Measurements from ENCODE around the gene RPL14. TPM values are rescaled to one million over a fixed set of nuclear protein-coding genes. Genes with fewer than 3 reads are reported as not detected.
A peak's percentile ranks its signal among the peaks of the same experiment; 100 is the strongest.
"Not testable (repeated sequence)": the region's sequence is repeated elsewhere in the genome, so short reads cannot be mapped to it uniquely, and the experiment has no call there.

RPL14 gene
- polyA plus RNA-seq, 4 donors: 1,587 to 1,939 (median 1,735) TPM

DNA sequence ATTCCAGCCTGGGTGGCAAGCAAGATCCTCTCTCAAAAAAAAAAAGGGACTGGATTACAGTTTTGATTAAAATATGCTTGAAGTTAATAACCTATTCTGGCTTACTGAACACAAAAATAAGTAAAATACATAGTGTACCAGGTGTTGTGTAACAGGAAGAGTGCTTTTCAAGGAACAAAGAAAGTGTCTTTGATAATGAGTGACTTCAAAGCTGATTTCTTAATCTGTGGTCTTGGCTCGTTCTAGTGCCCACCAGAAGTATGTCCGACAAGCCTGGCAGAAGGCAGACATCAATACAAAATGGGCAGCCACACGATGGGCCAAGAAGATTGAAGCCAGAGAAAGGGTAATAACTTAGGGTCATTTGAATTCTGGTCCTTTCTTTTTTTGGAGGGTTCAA is 4.0 kb downstream of the RPL14 start:
- no peak for DNase-seq (ENCODE audit: low read depth in 4 of 4, low spot score in 2 of 4)

DNA sequence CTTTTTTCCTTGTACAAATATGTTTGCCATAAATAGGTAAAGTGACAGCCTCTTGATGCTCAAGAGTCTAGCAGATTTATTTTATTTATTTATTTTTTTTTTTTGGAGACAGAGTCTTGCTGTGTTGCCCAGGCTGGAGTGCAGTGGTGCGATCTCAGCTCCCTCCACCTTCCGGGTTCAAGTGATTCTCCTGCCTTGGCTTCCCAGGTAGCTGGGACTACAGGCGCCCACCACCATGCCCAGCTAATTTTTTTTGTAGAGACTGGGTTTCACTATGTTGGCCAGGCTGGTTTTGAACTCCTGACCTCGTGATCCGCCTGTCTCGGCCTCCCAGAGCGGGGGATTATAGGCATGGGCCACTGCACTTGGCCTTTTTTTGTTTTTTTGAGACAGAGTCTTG is 5.7 kb downstream of the RPL14 start:
- not testable (repeated sequence) for DNase-seq (ENCODE audit: low read depth in 4 of 4, low spot score in 2 of 4)

DNA sequence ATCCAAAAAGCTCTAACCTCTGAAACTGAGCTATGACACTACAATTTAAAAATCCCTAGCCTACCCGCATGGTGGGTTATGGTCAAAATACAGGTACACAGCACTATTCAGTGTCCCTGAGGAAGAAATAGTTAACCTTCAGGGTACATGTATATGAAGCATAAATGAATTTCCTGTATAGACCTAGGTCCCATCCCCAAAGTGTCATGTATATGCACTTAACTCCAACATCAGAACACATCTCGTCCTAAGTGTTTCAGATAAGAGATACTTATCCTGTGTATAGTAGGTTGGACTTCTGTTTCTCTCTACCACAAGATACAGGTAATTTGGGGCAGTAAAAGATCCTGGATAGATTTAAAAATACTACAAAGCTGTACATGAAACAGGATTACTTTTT is 6.4 kb downstream of the RPL14 start:
- no peak for DNase-seq (ENCODE audit: low read depth in 4 of 4, low spot score in 2 of 4)

DNA sequence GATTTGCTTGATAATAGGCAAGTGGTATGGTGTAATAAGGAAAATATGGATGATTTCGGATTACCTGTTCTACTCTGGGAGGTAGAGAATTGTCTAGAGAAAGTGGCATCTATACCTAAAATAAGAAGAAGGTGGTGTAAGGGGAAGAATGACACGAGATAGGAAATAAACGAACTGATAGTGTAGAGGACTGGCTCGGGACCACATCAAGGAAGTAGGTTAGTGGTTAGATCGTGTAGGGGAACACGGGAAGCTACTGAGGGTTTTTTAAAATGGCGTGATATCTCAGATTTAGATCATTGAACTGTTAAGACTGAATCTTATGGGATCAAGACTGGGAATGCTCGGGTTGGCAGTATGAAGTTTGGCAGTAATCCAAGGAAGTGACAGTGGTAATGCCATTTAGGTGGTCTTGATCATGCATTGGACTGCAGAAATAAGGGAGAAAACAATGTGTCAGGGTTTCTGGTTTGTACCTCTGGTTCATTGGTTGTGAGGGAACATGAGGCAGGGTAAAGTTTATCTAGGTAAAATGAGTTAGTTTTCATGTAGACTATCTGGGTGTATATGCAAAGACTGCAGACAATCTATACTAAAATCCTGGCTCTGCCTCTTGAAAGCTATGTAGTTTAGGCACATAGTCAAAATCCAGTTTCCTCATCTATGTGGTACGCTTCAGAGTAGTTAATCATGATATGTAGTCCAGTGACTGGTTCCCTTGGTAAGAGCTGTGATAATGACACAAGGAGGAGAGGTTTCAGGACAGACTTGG is 7.4 kb downstream of the RPL14 start:
- DNase-seq (ENCODE audit: low read depth in 4 of 4, low spot score in 2 of 4): no peak

DNA sequence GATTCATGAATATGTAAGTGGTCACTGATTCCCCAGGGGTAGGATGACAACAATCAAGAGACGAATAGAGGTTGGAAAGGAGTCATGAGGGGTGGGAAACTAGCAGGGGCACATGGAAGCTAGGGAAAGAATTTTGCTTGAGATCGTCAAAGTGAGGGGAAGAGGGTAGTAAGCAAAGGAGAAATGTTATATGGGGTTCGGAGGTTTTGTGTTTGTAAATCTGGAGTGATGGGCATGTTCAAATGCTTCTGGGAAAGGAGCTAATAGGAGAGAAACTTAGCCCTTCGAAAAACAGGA is 7.9 kb downstream of the RPL14 start:
- no peak for DNase-seq (ENCODE audit: low read depth in 4 of 4, low spot score in 2 of 4)

DNA sequence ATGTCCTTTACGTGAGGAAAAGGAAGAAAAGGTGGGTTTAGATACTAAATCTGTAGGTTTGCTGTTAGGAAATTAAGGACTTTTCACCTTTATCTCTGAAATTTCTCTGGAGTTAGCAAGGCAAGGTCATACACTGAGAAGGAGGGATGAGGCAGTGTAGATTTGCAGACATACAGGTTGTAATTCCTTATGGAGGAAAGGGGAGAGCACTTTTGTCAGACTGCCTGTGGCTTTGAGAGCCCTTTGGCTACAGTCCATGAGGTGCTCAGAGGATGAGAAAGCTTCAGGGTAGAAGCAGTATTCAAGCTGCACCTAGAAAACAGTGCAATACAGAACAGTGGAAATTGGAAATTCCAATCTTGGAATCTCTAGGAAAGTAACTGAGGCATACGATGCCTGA is 8.3 kb downstream of the RPL14 start:
- DNase-seq (ENCODE audit: low read depth in 4 of 4, low spot score in 2 of 4): no peak

DNA sequence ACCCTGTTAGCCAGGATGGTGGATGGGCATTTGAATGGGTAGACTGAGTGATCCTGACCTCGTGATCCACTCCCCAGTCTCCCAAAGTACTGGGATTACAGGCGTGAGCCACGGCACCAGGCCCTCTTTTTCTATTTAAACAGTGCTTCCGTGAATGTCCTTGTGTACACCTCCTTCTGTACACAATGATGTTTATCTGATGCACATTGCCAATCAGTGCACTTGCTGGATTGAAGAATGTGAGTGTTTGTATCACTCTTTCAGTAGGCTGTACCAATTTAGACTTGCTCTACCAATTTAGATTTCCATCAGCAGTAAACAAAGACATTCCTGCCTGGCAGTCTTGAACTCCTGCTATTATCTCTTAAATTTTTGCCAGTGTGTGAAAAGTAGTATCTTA is 10.9 kb downstream of the RPL14 start:
- DNase-seq (ENCODE audit: low read depth in 4 of 4, low spot score in 2 of 4): no peak

DNA sequence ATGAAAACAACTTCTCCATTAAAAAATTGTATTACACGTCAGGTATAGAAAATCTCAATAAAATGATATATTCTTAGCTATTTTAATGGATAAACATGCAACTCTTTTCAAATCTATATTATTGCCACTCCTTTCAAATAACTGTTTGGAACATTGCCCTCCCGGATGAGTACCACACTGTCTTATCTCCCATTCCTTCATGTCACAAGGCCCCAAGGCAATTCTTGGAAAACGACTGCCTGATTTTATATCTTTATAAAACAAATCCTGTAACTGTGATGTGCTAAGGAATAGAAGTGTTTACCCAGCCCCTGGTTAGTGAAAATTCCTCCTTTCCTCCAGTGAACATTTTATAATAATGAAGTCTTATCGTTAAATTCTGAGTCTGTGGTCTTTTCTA is 13.6 kb downstream of the RPL14 start:
- DNase-seq (ENCODE audit: low read depth in 4 of 4, low spot score in 2 of 4): no peak

DNA sequence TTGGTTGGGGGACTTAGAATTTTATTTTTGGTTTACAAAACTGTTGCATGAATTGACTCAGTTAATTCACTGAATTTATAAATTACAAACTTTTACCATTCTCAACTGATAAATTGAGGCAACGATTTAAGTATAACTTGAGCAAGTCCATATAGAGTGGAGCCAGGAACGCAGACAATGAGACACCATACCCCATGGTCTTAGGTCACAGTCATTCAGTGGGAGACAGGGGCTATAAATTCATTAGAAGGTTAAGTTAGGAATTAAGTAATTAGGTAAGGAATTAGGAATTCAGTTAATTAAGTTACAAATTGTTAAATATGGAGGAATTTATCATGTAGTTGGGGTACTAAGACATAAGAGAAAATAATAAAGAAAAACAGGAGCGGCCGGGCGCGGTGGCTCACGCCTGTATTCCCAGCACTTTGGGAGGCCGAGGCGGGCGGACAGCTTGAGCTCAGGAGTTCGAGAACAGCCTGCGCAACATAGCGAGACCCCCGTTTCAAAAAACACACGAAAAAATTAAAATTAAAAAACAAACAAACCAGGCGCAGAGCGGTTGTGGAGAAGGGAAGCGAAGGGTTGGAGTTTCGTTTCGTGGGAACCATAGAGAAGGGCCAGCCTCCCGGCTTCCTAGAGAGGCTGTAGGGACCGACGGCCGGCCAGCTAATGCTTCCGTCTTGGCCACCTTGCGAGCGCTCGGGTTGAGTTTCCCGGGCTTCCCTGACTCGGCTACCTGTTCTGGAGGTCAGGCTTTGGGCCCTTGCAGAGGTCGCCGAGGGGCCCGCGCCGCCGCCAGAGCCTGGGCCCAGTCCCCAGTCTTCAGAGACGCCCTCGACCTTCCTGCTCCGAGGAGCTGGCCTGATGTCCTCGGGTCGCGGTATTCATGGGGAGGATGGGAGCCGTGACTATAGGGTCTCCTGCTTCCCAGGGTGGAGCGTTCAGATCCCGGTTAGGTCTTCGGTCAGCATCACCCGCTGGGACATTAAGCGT is 19.6 kb downstream of the RPL14 start, which contains the start of gene ZNF619:
ZNF619 (plus strand) TSS at position 645 of the 993 bp plus-strand sequence. CDS start 858 bp downstream, outside the sequence.
- peak; percentile 44 to 64 (median 54) for DNase-seq (ENCODE audit: low read depth in 4 of 4, low spot score in 2 of 4)

DNA sequence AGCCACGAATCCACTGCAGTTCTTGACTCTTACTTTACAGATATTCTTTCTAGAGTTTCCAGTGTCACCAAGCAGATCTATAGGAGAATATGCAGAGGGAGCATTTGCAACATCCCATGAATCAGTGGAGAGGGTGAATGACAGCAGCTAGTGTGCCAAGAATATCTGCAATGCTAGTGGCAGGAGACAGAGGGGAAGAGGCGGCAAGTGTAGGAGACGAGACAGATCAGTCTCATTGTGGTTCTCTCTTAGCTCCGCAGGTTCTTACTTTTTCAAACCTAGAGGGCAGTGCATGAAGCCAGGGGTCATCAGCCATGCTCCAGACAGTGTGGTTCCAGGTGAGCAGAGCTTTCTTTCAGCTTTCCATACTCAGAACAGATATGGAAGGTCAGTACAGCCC is 20.5 kb downstream of the RPL14 start:
- no peak for DNase-seq (ENCODE audit: low read depth in 4 of 4, low spot score in 2 of 4)

DNA sequence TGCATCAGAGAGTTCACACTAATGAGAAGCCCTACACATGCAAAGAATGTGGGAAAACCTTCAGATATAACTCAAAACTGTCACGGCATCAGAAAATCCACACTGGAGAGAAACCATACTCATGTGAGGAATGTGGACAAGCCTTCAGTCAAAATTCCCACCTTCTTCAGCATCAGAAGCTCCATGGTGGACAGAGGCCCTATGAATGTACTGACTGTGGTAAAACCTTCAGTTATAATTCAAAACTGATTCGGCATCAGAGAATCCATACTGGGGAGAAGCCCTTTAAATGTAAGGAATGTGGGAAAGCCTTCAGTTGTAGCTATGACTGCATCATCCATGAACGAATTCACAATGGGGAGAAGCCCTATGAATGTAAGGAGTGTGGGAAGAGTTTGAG is 30.0 kb downstream of the RPL14 start:
- no peak for DNase-seq (ENCODE audit: low read depth in 4 of 4, low spot score in 2 of 4)

DNA sequence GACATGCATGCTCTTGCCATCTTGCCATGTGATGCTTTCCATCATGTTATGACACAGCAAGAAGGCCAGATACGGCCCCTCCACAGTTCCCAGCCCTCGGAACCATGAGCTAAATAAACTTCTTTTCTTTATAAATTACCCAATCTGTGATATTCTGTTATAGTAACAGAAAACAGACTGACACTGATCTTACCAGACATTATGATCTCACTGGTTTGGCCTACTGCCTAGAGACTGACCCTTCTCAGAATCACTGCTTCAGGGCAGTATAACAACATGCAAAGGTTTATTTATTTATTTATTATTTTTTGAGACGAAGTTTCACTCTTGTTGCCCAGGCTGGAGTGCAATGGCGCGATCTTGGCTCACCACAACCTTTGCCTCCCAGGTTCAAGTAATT is 33.8 kb downstream of the RPL14 start:
- no peak for DNase-seq (ENCODE audit: low read depth in 4 of 4, low spot score in 2 of 4)

DNA sequence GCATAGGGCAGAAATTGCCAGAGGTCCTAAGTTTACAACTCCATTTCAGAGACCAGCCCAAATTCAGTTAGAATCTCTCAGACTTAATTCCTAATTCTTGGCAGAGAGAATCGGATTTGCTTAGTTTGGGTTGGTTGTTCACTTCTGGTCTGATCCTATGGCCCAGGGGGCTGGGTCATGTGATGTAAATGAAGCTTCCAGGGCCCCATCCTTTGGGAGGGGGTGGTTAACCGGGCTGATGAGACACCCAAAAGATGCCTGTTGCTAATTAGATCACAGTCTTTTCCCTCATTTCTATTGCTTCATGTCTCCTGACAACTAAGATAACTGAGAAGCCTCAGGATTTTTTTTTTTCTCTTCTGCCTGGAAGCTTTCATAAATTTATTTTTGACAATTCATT is 37.6 kb downstream of the RPL14 start:
- no peak for DNase-seq (ENCODE audit: low read depth in 4 of 4, low spot score in 2 of 4)

DNA sequence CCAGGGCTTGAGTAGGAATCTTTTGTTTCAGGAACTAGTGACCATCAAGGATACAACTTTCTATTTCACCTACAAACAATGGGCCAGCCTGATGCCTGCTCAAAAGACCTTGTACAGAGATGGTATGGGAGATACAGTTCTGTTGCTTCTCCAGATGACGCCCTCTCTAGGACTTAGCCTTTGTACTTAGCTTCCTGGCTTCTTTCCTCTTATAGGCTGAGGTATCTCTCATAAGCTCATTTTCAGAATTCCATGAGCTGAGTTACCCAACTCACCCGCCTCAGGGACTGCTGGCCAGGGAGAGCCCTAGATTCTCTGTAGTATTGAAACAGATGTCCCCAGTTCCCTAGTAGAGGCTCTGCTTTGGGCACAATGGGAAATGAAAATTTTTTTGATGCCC is 40.1 kb downstream of the RPL14 start:
- no peak for DNase-seq (ENCODE audit: low read depth in 4 of 4, low spot score in 2 of 4)

DNA sequence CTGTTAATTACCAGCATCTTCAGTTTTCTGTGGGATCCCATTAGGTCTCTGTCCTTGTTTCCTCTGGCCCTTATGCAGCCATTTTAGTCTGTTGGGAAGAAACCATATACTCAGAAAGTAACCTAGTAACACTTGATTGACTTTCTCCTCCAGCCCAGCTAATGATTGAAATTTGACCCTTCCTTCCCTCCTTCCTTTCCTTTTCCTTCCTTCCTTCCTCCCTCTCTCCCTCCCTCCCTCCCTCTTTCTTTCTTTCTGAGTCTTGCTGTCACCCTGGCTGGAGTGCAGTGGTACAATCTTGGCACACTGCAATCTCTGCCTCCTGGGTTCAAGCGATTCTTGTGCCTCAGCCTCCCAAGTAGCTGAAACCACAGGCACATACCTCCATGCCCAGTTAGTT is 42.8 kb downstream of the RPL14 start:
- DNase-seq (ENCODE audit: low read depth in 4 of 4, low spot score in 2 of 4): no peak

DNA sequence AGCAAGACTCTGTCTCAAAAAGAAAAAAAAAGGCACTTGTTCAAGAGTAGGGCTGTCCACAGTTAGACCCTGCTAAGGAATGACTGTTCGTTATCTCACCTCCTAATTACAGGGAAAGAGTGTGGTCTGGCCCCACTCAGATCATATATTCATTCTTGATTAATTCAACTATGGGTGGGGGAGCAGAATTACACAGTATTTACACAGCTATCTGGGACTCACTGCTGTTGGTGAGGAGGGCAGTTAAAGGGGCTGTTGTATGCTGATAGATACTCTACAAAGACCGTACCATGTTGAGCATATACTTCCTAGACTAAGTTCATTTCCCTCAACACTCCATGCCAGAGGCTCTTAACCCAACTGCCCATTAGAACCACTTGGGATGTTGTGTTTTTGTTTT is 44.9 kb downstream of the RPL14 start:
- DNase-seq (ENCODE audit: low read depth in 4 of 4, low spot score in 2 of 4): no peak

DNA sequence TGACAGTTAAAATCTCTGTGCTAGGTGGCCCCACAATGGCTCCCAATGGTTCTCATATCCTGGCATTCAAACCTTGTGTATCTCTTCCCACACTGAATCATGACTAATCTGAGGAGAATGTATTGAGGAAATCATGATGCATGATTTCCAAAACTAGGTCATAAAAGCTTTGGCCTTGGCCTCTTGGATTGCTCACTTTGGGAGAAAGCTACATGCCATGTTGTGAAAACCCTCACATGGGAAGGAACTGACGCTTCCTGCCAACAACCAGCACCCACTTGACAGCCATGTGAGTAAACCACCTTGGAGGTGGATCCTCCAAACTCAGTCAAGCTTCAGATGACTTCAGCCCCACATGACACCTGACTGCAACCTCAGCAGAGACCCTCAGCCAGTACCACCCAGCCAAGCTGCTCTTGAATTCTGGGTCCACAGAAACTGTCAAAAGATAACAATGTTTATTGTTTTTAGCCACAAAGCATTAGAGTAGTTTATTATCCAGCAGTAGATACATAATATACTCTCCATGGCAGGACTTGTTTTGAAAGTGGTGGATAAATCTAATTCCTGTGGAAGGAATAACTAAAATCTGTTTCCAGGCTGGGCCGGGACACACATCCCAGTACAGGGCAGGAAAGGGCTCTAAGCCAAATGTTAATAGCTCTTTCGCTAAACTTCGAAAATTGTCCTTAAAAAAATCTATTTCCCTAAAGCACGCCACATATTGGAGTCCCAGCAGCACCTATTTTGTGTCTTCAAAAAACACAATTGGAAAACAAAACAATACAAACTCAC is 47.7 kb downstream of the RPL14 start:
- DNase-seq (ENCODE audit: low read depth in 4 of 4, low spot score in 2 of 4): no peak

DNA sequence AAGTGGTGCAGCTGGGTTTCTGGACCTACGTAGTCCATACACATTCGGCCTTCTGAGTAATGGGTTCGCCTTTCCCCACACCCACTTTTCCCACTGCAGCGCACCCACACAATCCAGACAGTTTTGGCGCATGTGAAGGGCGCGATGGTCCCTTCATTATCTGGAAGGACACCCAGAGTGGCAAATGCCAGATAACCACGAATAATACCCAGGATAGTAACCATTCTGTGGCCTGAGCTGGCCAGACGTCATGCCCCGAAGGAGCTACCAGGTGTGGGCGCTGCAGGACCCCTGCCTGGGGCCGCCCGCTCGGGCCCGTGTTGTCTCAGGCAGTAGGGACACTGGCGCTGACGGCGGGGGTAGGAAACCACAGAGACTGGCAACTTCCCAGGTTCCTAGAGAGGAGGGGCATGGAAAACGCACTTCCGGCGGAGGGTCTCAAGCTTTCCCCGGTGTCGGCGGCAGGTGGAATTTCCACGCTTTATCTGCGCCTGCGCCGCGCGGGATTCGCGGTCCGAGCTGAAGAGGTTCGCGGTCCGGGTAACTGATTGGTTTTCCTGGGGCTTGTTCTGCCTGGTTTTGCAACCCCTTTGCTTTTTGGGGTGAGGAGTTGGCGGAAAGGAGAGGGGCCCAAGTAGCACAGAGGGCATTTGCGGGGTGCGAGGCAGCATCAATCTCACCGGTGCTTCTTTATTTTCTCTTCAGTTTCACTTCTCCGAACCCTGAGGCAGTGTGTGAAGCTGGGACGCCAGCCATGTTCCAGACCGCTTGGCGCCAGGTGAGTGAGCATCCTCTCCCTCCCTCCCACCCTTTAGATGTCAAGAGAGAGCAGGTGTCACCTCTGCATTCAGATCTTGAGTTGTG is 48.7 kb downstream of the RPL14 start, which contains the start of gene ZNF620:
ZNF620 (plus strand) TSS at position 441 of the 864 bp plus-strand sequence; CDS start at position 755, 314 bp downstream.
- DNase-seq (ENCODE audit: low read depth in 4 of 4, low spot score in 2 of 4): peak in 3 of 4 donors; percentile 69 to 84 (median 73)

DNA sequence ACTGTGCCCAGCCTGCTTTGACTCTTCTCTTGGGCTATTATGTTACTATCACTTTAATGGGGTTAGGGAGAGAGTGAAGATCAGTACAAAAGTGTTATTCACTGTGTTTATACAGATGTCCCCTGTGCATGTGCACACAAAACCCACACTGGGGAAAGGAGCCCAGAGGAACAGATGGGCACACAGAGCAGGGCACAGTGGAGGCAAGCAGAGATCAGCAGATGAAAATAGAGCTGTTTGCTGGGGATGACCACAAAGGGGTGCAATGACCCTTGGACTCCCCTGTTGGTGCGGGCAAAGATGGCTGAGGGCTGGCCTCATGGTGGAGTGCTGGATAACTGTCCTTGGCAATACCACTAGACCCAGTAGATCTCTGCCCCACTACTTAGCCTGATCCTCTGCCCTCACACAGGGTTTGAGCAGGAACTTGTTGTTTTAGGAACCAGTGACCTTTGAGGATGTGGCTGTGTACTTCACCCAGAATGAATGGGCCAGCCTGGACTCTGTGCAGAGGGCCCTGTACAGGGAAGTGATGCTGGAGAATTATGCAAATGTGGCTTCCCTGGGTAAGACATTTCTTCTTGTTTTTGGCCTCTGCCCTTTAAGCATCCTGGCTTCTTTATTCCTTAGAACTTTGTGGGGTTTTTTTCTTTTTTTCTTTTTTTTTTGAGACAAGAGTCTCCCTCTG is 54.0 kb downstream of the RPL14 start:
- DNase-seq (ENCODE audit: low read depth in 4 of 4, low spot score in 2 of 4): no peak

All from left renal cortex interstitium (tissue), 4 donors.